Measurements from ENCODE around the gene NSL1. TPM values are rescaled to one million over a fixed set of nuclear protein-coding genes. Genes with fewer than 3 reads are reported as not detected.

NSL1 gene
- total and polyA plus RNA-seq, 7 donors = 12.0 to 50.4 (median 26.0) TPM

DNA sequence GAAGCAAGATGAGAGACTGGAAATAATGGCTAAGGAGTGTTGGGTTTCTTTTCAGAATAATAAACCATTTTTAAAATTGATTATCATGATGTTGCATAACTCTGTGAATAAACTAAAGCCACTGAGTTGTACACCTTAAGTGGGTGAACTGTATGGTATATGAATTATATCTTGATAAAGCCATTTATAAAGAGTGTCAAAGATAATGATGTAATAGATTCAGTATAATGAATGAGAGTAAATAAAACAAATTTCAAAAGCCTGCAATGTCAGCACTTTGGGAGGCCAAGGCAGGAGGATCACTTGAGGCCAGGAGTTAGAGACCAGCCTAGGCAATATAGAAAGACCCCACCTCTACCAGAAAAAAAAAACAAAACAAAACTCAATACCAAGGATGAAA is 16.3 kb downstream of the NSL1 start:
- no peaks in the 10 kb centered on the region for H3K27me3 ChIP-seq
- H3K36me3 ChIP-seq = peaks cover 0 to 12% (median 0%) of the 10 kb centered on the region in 4 donors
- H3K27ac ChIP-seq = no peak overlapping the region
- intact Hi-C loops (cut with DNase I) = no loop called here
- H3K4me1 ChIP-seq = peaks cover 0 to 3% (median 0%) of the 10 kb centered on the region in 4 donors
- peaks cover 0 to 7% (median 0%) of the 10 kb centered on the region in 4 donors for H3K9me3 ChIP-seq
- H3K4me3 ChIP-seq = no peak overlapping the region
- no peak for TF ChIP-seq EP300 (IDR thresholded peaks at IDR 0.05)
- no peak for TF ChIP-seq POLR2A (IDR thresholded peaks at IDR 0.05)
- TF ChIP-seq POLR2AphosphoS5 (IDR thresholded peaks at IDR 0.05) = no peak
- TF ChIP-seq, protein P1, sequence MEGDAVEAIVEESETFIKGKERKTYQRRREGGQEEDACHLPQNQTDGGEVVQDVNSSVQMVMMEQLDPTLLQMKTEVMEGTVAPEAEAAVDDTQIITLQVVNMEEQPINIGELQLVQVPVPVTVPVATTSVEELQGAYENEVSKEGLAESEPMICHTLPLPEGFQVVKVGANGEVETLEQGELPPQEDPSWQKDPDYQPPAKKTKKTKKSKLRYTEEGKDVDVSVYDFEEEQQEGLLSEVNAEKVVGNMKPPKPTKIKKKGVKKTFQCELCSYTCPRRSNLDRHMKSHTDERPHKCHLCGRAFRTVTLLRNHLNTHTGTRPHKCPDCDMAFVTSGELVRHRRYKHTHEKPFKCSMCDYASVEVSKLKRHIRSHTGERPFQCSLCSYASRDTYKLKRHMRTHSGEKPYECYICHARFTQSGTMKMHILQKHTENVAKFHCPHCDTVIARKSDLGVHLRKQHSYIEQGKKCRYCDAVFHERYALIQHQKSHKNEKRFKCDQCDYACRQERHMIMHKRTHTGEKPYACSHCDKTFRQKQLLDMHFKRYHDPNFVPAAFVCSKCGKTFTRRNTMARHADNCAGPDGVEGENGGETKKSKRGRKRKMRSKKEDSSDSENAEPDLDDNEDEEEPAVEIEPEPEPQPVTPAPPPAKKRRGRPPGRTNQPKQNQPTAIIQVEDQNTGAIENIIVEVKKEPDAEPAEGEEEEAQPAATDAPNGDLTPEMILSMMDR (IDR thresholded peaks at IDR 0.05) = no peak
- DNase-seq = no peak

DNA sequence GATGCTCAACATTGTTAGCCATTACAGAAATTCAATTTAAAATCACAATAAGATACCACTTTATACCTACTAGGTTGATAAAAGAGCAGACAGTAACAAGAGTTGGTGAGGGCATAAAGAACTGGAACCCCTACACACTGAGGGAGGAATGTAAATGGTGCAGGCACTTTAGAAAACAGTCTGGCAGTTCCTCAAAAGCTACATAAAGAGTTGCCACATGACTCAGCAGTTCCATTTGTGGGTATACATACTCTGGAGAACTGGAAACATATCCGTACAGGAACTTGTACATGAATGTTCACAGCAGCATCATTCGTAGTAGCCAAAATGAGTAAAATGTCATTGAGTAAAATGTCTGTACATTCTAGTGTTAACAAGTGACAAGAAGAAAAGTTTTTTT is 17.0 kb downstream of the NSL1 start:
- WGBS, 2 donors = 68 to 86% methylated on average over 2 of the region's 2 CpGs
- Histone ChIP-seq H3K4me3 (no peak overlapping the region), H3K9me3 (peaks cover 0 to 14% (median 3%) of the 10 kb centered on the region in 4 donors), H3K4me1 (peaks cover 0 to 3% (median 0%) of the 10 kb centered on the region in 4 donors), H3K27me3 (no peaks in the 10 kb centered on the region), H3K36me3 (peaks cover 0 to 12% (median 0%) of the 10 kb centered on the region in 4 donors), H3K27ac (no peak overlapping the region)
- intact Hi-C loops (cut with DNase I) = no loop called here
- TF ChIP-seq, protein P1 (IDR thresholded peaks at IDR 0.05) = no peak
- DNase-seq = no peak

DNA sequence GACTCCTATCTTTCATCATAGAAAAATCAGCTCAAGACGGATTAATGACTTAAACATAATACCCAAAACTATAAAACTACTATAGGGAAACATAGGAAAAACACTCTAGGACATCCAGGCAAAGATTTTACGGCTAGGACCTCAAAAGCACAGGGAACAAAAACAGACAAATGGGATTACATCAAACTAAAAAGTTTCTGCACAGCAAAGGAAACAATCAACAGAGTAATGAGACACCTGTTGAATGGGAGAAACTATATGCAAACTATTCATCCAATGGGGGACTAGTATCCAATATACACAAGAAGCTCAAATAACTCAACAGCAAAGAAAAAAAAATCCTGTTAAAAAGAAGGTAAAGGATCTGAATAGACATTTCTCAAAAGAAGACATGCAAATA is 18.6 kb downstream of the NSL1 start:
- Histone ChIP-seq H3K27ac (no peak overlapping the region), H3K9me3 (peaks cover 3 to 20% (median 12%) of the 10 kb centered on the region in 4 donors), H3K4me3 (no peak overlapping the region), H3K36me3 (peaks cover 0 to 18% (median 2%) of the 10 kb centered on the region in 4 donors), H3K4me1 (peaks cover 0 to 3% (median 0%) of the 10 kb centered on the region in 4 donors), H3K27me3 (no peaks in the 10 kb centered on the region)
- DNase-seq = no peak
- 97% methylated on average over 2 of the region's 2 CpGs for WGBS, 2 donors
- TF ChIP-seq, protein P1 (IDR thresholded peaks at IDR 0.05) = no peak
- TF ChIP-seq POLR2A (IDR thresholded peaks at IDR 0.05) (no peak), POLR2AphosphoS5 (IDR thresholded peaks at IDR 0.05) (no peak), EP300 (IDR thresholded peaks at IDR 0.05) (no peak)
- intact Hi-C loops (cut with DNase I) = no loop called here

DNA sequence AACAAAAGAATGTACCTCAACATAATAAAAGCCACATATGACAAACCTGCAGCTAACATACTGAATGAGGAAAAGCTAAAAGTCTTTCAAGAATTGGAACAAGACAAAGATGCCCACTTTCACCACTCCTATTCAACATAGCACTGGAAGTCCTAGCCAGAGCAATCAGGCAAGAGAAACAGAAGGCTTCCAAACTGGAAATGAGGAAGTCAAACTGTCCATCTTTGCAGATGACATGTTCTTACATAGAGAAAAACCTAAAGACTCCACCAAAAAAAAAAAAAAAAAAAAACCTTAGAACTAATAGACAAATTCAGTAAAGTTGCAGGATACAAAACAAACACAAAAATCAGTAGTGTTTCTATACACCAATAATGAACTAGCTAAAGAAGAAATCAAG is 20.2 kb downstream of the NSL1 start:
- peaks cover 0 to 7% (median 2%) of the 10 kb centered on the region in 4 donors for H3K36me3 ChIP-seq
- no peaks in the 10 kb centered on the region for H3K27me3 ChIP-seq
- no peak for DNase-seq
- H3K27ac ChIP-seq = no peak overlapping the region
- H3K4me1 ChIP-seq = peaks cover 0 to 3% (median 0%) of the 10 kb centered on the region in 4 donors
- H3K4me3 ChIP-seq = no peak overlapping the region
- TF ChIP-seq POLR2A (IDR thresholded peaks at IDR 0.05) = no peak
- TF ChIP-seq, protein P1 (IDR thresholded peaks at IDR 0.05) = no peak
- no peak for TF ChIP-seq POLR2AphosphoS5 (IDR thresholded peaks at IDR 0.05)
- TF ChIP-seq EP300 (IDR thresholded peaks at IDR 0.05) = no peak
- intact Hi-C loops (cut with DNase I) = no loop called here
- peaks cover 3 to 20% (median 14%) of the 10 kb centered on the region in 4 donors for H3K9me3 ChIP-seq
